Measurements from ENCODE around the gene ZFR.
"Not testable (repeated sequence)": the region's sequence is repeated elsewhere in the genome, so short reads cannot be mapped to it uniquely, and the experiment has no call there.

ZFR gene

GRCh38 chr5:32450952-32451351 is 6.4 kb upstream of the ZFR start:
- DNase-seq = no peak

- no peak for DNase-seq
These were observed 4.7 kb upstream of the ZFR start for GRCh38 chr5:32449262-32449661.

GRCh38 chr5:32446630-32447029 is 2.1 kb upstream of the ZFR start:
- DNase-seq = no peak

- DNase-seq = no peak
These were observed 1.5 kb upstream of the ZFR start for GRCh38 chr5:32445831-32446614.

- no peak for DNase-seq
These were observed 783 bp upstream of the ZFR start for GRCh38 chr5:32445287-32445758.

- DNase-seq = no peak
These were observed 754 bp downstream of the ZFR start for GRCh38 chr5:32443541-32444430.

GRCh38 chr5:32443145-32443540 is 1.4 kb downstream of the ZFR start:
- DNase-seq = no peak

GRCh38 chr5:32439086-32439642 is 5.4 kb downstream of the ZFR start:
- no peak for DNase-seq

GRCh38 chr5:32436553-32437242 is 7.8 kb downstream of the ZFR start:
- no peak for DNase-seq

- DNase-seq = no peak
These were observed 9.2 kb downstream of the ZFR start for GRCh38 chr5:32435383-32435782.

- no peak for DNase-seq
These were observed 10.3 kb downstream of the ZFR start for GRCh38 chr5:32434221-32434620.

- no peak for DNase-seq
These were observed 11.9 kb downstream of the ZFR start for GRCh38 chr5:32432633-32433032.

- DNase-seq = not testable (repeated sequence)
These were observed 13.7 kb downstream of the ZFR start for GRCh38 chr5:32430825-32431224.

- no peak for DNase-seq
These were observed 16.1 kb downstream of the ZFR start for GRCh38 chr5:32428426-32428825.

- DNase-seq = peak; percentile 41
These were observed 17.9 kb downstream of the ZFR start for GRCh38 chr5:32426440-32427151.

- no peak for DNase-seq
These were observed 21.8 kb downstream of the ZFR start for GRCh38 chr5:32422697-32423096.

- no peak for DNase-seq
These were observed 23.5 kb downstream of the ZFR start for GRCh38 chr5:32421075-32421474.

- no peak for DNase-seq
These were observed 24.0 kb downstream of the ZFR start for GRCh38 chr5:32420506-32420905.

- DNase-seq = no peak
These were observed 24.7 kb downstream of the ZFR start for GRCh38 chr5:32419791-32420190.

GRCh38 chr5:32413466-32414263 is 30.9 kb downstream of the ZFR start:
- no peak for DNase-seq

GRCh38 chr5:32410630-32411029 is 33.9 kb downstream of the ZFR start:
- DNase-seq = no peak

- no peak for DNase-seq
These were observed 37.9 kb downstream of the ZFR start for GRCh38 chr5:32406650-32407049.
